GDM1 (cell line): ENCODE measurements around the gene MED22.

ENCODE experiments used
- DNase-seq: peaks from one replicate; lab custom pipeline; 2025; lab: John Stamatoyannopoulos, UW

Gene MED22

GRCh38 chr9:133355881-133356357, 8.0 kb upstream of the MED22 start:
- no peak for DNase-seq

- DNase-seq = no peak
Measured at GRCh38 chr9:133354766-133355165, 6.8 kb upstream of the MED22 start.

- no peak for DNase-seq
Measured at GRCh38 chr9:133353548-133353947, 5.6 kb upstream of the MED22 start.

GRCh38 chr9:133352635-133353340, 4.9 kb upstream of the MED22 start:
- DNase-seq = no peak

- peak; percentile 46 for DNase-seq
Measured at GRCh38 chr9:133351908-133352634, 4.1 kb upstream of the MED22 start.

- no peak for DNase-seq
Measured at GRCh38 chr9:133351526-133351907, 3.6 kb upstream of the MED22 start.

- DNase-seq = no peak
Measured at GRCh38 chr9:133349965-133350616, 2.2 kb upstream of the MED22 start.

- no peak for DNase-seq
Measured at GRCh38 chr9:133348718-133349573, 1.0 kb upstream of the MED22 start.

- no peak for DNase-seq
Measured at GRCh38 chr9:133347515-133347984, 381 bp downstream of the MED22 start.

- no peak for DNase-seq
Measured at GRCh38 chr9:133346021-133346785, 1.7 kb downstream of the MED22 start.

GRCh38 chr9:133345596-133345995, 2.3 kb downstream of the MED22 start:
- DNase-seq = no peak

GRCh38 chr9:133344979-133345378, 3.0 kb downstream of the MED22 start:
- no peak for DNase-seq

- no peak for DNase-seq
Measured at GRCh38 chr9:133344071-133344470, 3.9 kb downstream of the MED22 start.

- no peak for DNase-seq
Measured at GRCh38 chr9:133342570-133342969, 5.4 kb downstream of the MED22 start.

- no peak for DNase-seq
Measured at GRCh38 chr9:133342069-133342406, 5.9 kb downstream of the MED22 start.

GRCh38 chr9:133341369-133342068, 6.4 kb downstream of the MED22 start:
- peak; percentile 15 for DNase-seq

GRCh38 chr9:133340916-133341315, 7.0 kb downstream of the MED22 start:
- no peak for DNase-seq

GRCh38 chr9:133340256-133340655, 7.7 kb downstream of the MED22 start:
- DNase-seq = peak; percentile 52

- DNase-seq = no peak
Measured at GRCh38 chr9:133339641-133340040, 8.3 kb downstream of the MED22 start.
